ENCODE data around the gene ARVCF.

Gene ARVCF

DNA sequence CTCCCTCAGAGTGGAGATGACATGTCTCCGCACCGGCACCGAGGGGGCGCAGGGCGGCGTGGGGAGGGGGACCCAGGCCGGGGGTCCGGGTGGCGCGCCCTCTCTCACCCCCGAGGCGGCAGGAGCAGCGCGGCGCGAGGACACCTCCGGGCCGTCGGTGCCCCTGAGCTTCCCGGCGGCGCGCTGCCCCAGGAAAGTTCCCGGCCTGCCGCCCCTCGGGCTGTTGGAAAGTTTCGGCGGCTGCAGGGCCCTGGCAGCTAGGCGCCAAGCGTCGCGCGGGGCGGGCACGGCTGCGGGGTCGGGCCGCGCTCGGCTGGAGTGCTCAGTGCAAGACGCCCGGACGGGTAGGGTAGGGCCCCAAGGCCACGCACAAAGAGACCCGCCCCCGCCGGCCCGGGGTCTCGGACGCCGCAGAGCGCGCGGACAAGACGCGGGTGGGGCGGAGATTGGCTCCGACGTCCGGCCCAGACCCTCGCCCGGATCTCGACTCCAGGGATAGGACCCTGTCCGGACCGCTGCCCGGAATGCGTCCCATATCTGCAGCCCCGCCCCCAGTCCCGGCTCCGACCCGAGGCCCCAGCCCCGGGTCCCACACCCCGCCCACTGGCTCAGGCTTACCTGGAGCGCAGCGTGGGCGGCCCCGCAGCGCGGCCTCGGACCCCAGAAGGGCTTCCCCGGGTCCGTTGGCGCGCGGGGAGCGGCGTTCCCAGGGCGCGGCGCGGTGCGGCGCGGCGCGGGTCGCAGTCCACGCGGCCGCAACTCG is 471 bp downstream of the ARVCF start:
- DNase-seq (ENCODE audit: low spot score) = peak; percentile 70

DNA sequence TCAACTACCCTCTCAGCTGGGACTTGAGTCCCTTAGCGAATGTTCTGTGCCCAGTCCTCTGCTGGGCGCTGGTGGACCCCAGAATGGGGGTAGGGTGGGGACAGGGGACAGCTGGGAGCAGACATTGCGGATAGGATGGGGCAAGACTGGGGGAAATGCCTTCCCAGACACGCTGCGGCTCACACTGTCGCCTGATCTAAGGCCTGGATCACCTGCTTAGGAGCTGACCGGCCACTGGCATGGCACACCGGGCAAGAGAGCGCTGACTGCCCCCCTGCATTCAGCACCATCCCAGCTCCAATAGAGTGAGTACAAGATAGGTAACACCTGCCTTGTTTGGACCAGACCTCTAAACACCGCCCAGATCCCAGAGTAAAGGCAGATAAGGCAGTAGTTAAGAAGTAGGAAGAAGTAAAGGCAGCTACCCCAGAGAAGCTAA is 1.4 kb downstream of the ARVCF start:
- no peak for DNase-seq (ENCODE audit: low spot score)

DNA sequence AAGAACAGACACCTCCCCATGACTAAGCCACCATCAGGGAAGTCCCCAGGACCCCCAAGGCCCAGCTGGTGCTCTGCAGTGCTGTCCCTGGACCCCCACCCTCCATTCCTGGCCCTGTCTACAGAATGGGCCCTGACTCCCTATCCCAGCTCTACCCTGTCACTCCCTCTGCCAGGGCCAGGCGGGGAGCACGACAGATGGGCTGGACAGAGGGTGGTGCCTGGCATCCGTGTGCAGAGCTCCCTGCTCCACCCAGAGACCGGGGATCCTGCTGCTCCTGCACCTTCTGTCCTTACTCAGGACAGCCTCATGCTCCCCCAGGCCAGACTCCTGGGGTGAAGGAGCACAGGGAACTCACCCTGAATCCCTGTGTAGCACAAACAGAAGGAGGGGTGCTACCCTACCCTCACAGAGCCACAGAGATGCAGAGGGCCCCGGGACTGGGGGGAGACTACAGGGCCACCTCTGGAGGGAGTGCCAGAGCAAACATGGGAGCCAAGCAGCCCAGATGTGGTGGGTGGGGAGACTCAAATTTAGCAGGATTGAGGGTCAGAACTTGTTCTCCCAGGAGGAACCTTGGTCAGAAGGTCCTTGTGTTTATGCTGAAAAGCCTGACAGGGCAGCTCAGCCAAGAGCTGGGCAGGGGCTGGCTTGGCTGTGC is 2.0 kb downstream of the ARVCF start:
- DNase-seq (ENCODE audit: low spot score) = no peak

GRCh38 chr22:20013382-20013871 is 3.2 kb downstream of the ARVCF start:
- DNase-seq (ENCODE audit: low spot score) = peak; percentile 87

DNA sequence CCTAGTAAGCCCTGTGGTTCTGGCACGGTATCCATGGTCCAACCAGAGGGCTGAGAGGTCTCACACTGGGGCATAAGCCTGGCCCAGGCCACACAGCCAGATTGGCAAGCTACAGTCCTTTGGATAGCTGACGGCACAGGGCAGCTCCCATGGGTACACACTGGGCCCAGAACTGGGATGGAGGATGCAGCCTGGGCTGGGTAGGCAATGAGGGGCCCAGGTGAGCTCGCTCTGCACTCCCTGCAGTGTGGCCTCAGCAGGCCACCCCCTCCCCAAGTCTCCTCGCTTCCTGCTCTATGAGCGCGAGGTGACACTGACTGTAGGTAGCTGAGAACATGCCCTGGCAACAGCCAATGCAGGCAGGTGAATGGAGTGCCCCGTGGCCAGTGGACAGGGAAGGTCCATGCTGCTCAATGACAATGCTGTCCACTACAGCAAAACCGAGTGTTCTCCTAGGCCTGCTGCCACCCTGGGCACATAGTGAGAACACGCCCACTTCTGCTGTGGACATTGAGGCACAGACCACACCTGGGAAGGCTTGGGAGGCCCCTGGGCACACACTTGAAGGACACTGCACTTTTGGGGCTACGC is 3.8 kb downstream of the ARVCF start:
- DNase-seq (ENCODE audit: low spot score) = no peak

DNA sequence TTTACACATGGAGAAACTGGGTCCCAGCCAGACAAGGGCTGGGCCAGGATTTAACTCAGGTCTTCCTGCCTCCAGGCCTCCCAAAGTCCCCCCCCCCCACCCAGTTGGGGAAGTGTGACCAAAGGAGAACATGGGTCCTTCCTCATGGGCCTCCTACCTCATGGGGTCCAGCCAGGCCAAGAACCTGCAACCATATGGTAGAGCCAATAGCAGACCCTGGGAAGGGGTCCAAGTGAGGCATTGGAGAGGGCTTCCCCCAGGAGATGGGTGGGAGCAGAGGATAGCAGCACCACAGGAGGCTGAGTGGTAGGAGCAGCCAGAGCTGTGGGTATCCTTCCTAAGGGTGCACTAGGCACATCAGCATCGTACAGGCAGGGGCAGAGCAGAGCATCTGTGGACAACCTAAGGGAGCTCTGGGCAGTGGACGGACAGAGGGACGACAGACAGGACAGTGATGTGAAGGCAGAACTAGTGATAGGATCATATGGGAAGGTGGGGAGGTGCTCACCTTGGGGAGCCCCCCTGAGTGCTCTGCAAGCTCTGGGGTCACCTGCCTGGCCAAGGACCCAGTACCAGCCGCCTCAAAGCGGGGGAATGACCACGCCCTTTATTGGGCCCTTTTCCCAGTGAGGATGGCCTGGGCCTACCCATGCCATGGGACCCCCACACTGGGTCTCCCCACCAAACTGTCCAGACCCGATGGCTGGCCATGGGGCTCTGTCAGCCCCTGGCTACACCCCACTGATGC is 4.5 kb downstream of the ARVCF start:
- no peak for DNase-seq (ENCODE audit: low spot score)

DNA sequence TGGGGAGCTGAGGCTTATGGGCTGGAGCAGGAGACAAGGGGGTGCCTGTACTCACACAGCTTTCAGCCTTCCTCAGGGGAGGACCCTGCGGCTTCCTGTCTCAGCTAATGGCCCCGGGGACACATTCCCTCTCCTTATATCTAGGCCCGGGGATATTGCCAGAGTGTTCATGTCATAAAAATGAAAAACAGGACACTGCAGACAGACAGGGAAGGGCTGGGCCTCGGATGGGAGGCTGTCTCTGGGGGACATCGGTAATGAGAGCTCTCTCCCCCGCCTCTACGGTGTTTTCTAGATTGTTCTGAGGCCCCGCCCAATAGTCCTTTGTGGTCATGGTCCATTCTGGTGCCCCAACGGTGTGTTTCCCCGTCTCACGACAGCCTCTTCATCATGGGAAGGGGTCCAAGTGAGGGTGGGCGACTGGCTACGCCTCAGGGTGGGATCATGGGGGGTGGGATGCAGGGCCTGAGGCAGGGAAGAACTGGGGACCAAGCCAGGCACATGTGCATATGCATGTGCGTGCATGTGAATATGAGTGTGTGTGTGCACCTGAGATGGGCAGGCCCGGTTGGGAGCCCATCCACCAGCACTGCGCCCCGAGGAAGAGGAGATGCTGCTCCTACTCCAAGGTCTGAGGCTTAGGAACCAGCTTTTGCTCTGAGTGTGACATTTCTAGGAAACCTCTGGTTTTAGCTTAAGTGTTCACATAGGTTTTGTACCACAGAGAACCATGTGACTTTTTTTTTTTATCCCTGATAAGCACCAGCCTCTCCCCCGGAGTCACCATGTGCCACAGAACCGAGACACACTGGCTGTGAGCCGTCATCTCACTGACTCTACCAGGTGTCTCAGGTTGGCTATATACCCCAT is 5.3 kb downstream of the ARVCF start:
- no peak for DNase-seq (ENCODE audit: low spot score)

DNA sequence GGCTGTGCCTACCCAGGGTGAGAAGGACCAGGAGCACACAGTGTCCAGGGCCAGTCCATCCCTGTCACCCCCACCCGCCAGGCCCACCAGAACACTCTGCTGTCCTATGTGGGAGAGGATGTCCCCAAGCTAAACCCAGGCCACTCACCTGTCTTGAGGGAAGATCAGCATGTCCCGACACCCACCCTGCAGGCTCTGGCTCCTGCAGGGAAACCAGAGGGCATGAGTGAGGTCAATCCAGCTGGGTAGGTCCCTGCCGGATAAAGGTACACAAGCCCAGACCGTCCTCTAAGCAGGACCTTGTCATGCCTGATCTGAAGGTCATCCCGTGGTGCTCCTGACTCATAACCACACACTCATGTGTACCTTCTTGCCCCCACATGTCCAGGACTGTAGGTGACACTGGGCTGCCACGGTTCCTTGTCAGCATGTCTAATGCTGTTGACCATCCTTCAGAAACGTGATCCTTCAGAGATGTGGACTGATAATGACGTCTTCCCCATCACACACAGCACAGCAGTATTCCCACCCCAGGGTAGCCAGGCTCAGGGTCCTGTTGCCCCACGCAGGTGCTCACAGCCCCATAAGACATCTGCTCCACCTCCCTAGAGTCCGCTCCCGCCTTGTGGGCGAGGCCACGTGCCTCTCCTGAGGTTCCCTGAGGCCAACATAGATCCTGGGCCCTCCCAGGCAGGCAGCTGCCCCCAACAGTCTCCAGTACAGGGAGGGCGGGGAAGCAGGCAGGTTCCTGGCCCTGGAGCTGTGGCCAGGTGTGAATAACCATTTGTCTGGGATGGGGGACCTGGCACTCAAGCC is 6.1 kb downstream of the ARVCF start:
- DNase-seq (ENCODE audit: low spot score) = no peak

GRCh38 chr22:20009582-20010306 is 6.9 kb downstream of the ARVCF start:
- DNase-seq (ENCODE audit: low spot score) = no peak

DNA sequence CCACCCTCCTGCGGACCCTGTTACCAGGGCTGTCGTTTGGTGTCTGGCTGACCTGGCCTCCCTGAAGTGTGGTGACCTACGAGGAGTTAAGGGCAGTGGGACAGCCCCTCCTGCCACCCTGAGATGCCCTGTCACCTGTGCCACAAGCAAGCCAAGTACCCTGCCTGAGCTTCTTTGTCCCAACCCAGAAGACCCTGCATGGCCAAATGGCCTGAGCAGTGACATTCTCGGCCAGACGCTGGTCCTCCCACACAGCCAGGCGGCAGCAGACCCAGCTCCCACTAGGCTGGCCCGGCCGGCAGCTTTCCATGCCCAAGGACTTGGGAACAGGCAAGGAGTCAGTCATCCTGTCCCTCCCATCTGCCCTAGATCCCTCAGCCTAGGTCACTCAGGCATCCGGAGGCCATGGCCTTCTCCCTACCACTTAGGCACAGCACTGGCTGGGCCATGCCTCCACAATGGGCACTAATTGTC is 7.6 kb downstream of the ARVCF start:
- DNase-seq (ENCODE audit: low spot score) = no peak

DNA sequence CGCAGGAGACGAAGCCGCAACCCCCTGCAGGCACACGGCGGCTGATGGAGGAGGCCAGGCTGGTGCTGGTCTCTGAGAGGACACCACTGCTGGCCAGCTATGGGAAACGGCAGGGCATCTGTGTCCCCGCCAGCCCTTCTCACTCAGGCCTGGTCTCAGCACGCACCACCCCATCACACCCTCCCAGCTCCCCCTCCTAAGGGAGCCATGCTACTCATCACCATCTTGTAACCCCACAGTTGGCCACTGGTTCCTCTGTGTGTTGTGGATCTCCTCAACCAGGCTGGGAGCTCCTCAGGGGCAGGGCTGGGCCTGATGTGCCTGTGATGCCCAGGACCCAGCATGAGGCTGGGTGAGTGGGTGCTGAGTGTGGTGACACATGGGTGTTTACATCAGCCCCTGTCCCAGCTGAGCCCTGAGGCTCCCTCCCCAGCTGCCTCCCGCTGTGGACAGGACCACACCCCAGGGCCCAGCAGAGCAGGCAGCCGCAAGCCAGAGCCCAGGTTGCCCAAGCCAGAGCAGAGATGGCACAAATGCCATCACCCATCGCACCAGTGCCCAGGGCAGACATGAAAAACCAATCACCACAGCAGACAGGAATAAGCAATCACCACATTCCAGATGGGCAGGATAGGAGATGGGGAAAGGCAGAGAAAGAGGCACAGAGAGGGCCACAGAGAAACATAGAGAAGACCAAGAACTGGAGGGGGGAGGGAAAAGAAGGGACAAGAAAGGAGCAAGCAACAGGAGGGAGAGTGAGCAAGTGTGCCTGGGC is 8.2 kb downstream of the ARVCF start:
- DNase-seq (ENCODE audit: low spot score) = no peak

- no peak for DNase-seq (ENCODE audit: low spot score)
These were observed 12.2 kb downstream of the ARVCF start for GRCh38 chr22:20004464-20004863.

GRCh38 chr22:20003304-20003703 is 13.3 kb downstream of the ARVCF start:
- no peak for DNase-seq (ENCODE audit: low spot score)

DNA sequence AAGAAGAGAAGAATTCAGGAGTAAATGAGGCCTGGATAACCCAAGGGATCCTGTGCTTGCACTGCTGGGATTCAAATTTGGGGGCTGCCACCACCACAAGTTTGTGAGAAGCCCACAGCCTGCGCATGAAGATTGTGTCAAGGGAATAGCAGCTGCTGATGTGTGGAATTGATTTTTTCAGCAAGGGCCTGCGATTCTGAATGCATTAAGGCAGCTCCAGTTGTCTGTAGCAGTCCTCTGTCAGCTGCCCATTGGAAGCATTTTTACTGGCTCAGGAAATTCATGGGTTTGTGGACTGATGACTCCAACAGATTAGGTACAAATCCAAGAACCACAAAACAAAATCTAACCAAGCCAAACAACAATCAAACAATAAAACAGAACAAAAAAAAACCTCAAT is 14.0 kb downstream of the ARVCF start:
- no peak for DNase-seq (ENCODE audit: low spot score)

GRCh38 chr22:20002128-20002527 is 14.5 kb downstream of the ARVCF start:
- DNase-seq (ENCODE audit: low spot score) = no peak

- no peak for DNase-seq (ENCODE audit: low spot score)
These were observed 15.5 kb downstream of the ARVCF start for GRCh38 chr22:20001082-20001638.

- peak; percentile 65 for DNase-seq (ENCODE audit: low spot score)
These were observed 16.2 kb downstream of the ARVCF start for GRCh38 chr22:20000246-20001081.
